Liver (tissue), 9 donors: ENCODE measurements around the gene PRPSAP2. TPM values are rescaled to one million over a fixed set of nuclear protein-coding genes. Genes with fewer than 3 reads are reported as not detected.
A peak's percentile ranks its signal among the peaks of the same experiment; 100 is the strongest.
"Not testable (repeated sequence)": the region's sequence is repeated elsewhere in the genome, so short reads cannot be mapped to it uniquely, and the experiment has no call there.

Source experiments
- DNase-seq: peaks from one replicate; pipeline ENCODE4 v3.0.0-alpha.2; 2017; ENCODE audit warnings: low spot score
- H3K27ac ChIP-seq, 2 donors: one replicate each; pipeline ENCODE4 v1.7.0; 2013; ENCODE audit warnings: inconsistent platforms in 2 of 2, low read length in 2 of 2, control low read depth in 1 of 2, low read depth in 1 of 2, mild to moderate bottlenecking in 1 of 2
- H3K27me3 ChIP-seq, 4 donors: one replicate each; pipeline versions ENCODE4 v1.6.1 to v1.7.0; 2013; ENCODE audit warnings: low read length in 3 of 4, inconsistent platforms in 1 of 4, mild to moderate bottlenecking in 1 of 4, moderate library complexity in 1 of 4; ENCODE audit not compliant: control insufficient read depth in 4 of 4, insufficient read depth in 4 of 4
- H3K36me3 ChIP-seq, 4 donors: one replicate each; pipeline versions ENCODE4 v1.6.1 to v1.7.0; 2013; ENCODE audit warnings: low read length in 3 of 4, mild to moderate bottlenecking in 3 of 4, low read depth in 1 of 4, moderate library complexity in 1 of 4; ENCODE audit not compliant: control insufficient read depth in 4 of 4, insufficient read depth in 3 of 4
- H3K4me1 ChIP-seq, 4 donors: one replicate each; pipeline versions ENCODE4 v1.6.1 to v1.7.0; 2013; ENCODE audit warnings: low read length in 3 of 4, mild to moderate bottlenecking in 3 of 4, moderate library complexity in 1 of 4; ENCODE audit not compliant: control insufficient read depth in 4 of 4, insufficient read depth in 4 of 4
- H3K4me3 ChIP-seq, 3 donors: one replicate each; pipeline versions ENCODE4 v1.6.1 to v1.7.0; 2013; ENCODE audit warnings: low read length in 3 of 3, control low read depth in 1 of 3, low read depth in 1 of 3, mild to moderate bottlenecking in 1 of 3
- H3K9ac ChIP-seq, 2 donors: one replicate each; pipeline ENCODE4 v1.7.0; 2013; ENCODE audit warnings: low read length in 2 of 2, mild to moderate bottlenecking in 2 of 2, moderate library complexity in 2 of 2, control low read depth in 1 of 2, low read depth in 1 of 2
- H3K9me3 ChIP-seq, 4 donors: one replicate each; pipeline versions ENCODE4 v1.6.1 to v1.7.0; 2013; ENCODE audit warnings: low read length in 3 of 4; ENCODE audit not compliant: control insufficient read depth in 4 of 4
- ATF3 ChIP-seq: IDR thresholded peaks from 2 replicates; pipeline ENCODE4 v1.6.1; 2016; ENCODE audit warnings: antibody characterized with exemption
- EGR1 ChIP-seq, 2 donors: IDR thresholded peaks; 2 replicates each; pipeline ENCODE4 v1.6.1; 2016 to 2018; ENCODE audit warnings: antibody characterized with exemption in 2 of 2, low read depth in 2 of 2
- FOXA1 ChIP-seq: IDR thresholded peaks from 2 replicates; pipeline ENCODE4 v1.6.1; 2016; ENCODE audit warnings: antibody characterized with exemption
- FOXA2 ChIP-seq: IDR thresholded peaks from 2 replicates; pipeline ENCODE4 v1.6.1; 2016; ENCODE audit warnings: antibody characterized with exemption
- GABPA ChIP-seq, 2 donors: IDR thresholded peaks in 1 of 2; conservative IDR thresholded peaks in 1 of 2; 2 replicates each; pipeline ENCODE4 v1.6.1; 2016; ENCODE audit warnings: antibody characterized with exemption in 2 of 2, mild to moderate bottlenecking in 1 of 2, moderate library complexity in 1 of 2
- HNF4A ChIP-seq, 2 donors: conservative IDR thresholded peaks; 2 replicates each; pipeline ENCODE4 v1.6.1; 2016; ENCODE audit warnings: antibody characterized with exemption in 2 of 2, mild to moderate bottlenecking in 2 of 2
- HNF4G ChIP-seq: IDR thresholded peaks from 2 replicates; pipeline ENCODE4 v1.6.1; 2016; ENCODE audit warnings: antibody characterized with exemption
- JUND ChIP-seq, 2 donors: IDR thresholded peaks; 2 replicates each; pipeline ENCODE4 v1.6.1; 2016; ENCODE audit warnings: antibody characterized with exemption in 2 of 2
- MAX ChIP-seq: IDR thresholded peaks from 2 replicates; pipeline ENCODE4 v1.6.1; 2016; ENCODE audit warnings: antibody characterized with exemption
- NR2F2 ChIP-seq: IDR thresholded peaks from 2 replicates; pipeline ENCODE4 v1.6.1; 2016; ENCODE audit warnings: antibody characterized with exemption
- RAD21 ChIP-seq, 2 donors: IDR thresholded peaks; 2 replicates each; pipeline ENCODE4 v1.6.1; 2016; ENCODE audit warnings: antibody characterized with exemption in 2 of 2, mild to moderate bottlenecking in 2 of 2
- RXRA ChIP-seq, 2 donors: IDR thresholded peaks; 2 replicates each; pipeline ENCODE4 v1.6.1; 2017 to 2018; ENCODE audit warnings: antibody characterized with exemption in 2 of 2, mild to moderate bottlenecking in 1 of 2
- SP1 ChIP-seq: IDR thresholded peaks from 2 replicates; pipeline ENCODE4 v1.6.1; 2018; ENCODE audit warnings: antibody characterized with exemption, mild to moderate bottlenecking
- TAF1 ChIP-seq: conservative IDR thresholded peaks from 2 replicates; pipeline ENCODE4 v1.6.1; 2016; ENCODE audit warnings: antibody characterized with exemption, mild to moderate bottlenecking
- YY1 ChIP-seq: IDR thresholded peaks from 2 replicates; pipeline ENCODE4 v1.6.1; 2016; ENCODE audit warnings: antibody characterized with exemption, mild to moderate bottlenecking
- ZBTB33 ChIP-seq: IDR thresholded peaks from 2 replicates; pipeline ENCODE4 v1.6.1; 2016; ENCODE audit warnings: antibody characterized with exemption
- WGBS: extraction: QIAGEN DNeasy Blood & Tissue Kit; methylation state at CpG from one replicate; pipeline ENCODE4 v1.1.7; 2013; 5-methylcytosine and 5-hydroxymethylcytosine counted together
- polyA plus RNA-seq, 2 donors: library from polyadenylated mRNA; stranded (reverse) in 1 of 2; unstranded in 1 of 2; fragments of 200-250 nt in 1 of 2; fragments of >200 nt in 1 of 2; fragmentation: Nextera tagmentation in 1 of 2; extraction: Ambion mirVana in 1 of 2; gene quantifications; one replicate each; pipeline versions ENCODE4 v1.2.1 to v1.2.3, GENCODE V29; 2013 to 2015
- total RNA-seq, 2 donors: library from RNA; depleted of rRNA; stranded (reverse); fragments of >200 nt; gene quantifications; one replicate each; pipeline ENCODE4 v1.2.3, GENCODE V29; 2014
- TF ChIP-seq, protein P1 (sequence below): IDR thresholded peaks from 2 replicates; pipeline ENCODE4 v1.6.1; 2016; ENCODE audit warnings: antibody characterized with exemption, mild to moderate bottlenecking
- TF ChIP-seq, protein P2 (sequence below): fragments of 150-350 bp; IDR thresholded peaks from 2 replicates; pipeline ENCODE4 v1.5.1; 2017; ENCODE audit warnings: improper control_type of control experiment, low read depth, low read length; ENCODE audit not compliant: missing input control
- donor health status: healthy.
- donor health status: healthy.
- donor health status: healthy.
- donor health status: healthy.
- donor health status: healthy.

PRPSAP2 gene
- total RNA-seq (10 to 100 TPM; 22.2 to 31.4 TPM), polyA plus RNA-seq (10 to 100 TPM; 10.2 to 11.3 TPM)

- Histone ChIP-seq H3K36me3 (no peaks in the 10 kb centered on the region), H3K4me1 (peaks cover 2 to 21% (median 12%) of the 10 kb centered on the region in 4 donors), H3K9ac (peak within 1 kb of the TSS; percentile 52 to 89), H3K4me3 (peak within 1 kb of the TSS; percentile 71 to 97 (median 90)), H3K9me3 (no peaks in the 10 kb centered on the region), H3K27ac (peak within 1 kb of the TSS; percentile 89 to 91), H3K27me3 (no peaks in the 10 kb centered on the region)
- WGBS: under 1% methylated on average over 58 of the region's 58 CpGs
- peak; percentile 99 for DNase-seq
- TF ChIP-seq, protein P1, sequence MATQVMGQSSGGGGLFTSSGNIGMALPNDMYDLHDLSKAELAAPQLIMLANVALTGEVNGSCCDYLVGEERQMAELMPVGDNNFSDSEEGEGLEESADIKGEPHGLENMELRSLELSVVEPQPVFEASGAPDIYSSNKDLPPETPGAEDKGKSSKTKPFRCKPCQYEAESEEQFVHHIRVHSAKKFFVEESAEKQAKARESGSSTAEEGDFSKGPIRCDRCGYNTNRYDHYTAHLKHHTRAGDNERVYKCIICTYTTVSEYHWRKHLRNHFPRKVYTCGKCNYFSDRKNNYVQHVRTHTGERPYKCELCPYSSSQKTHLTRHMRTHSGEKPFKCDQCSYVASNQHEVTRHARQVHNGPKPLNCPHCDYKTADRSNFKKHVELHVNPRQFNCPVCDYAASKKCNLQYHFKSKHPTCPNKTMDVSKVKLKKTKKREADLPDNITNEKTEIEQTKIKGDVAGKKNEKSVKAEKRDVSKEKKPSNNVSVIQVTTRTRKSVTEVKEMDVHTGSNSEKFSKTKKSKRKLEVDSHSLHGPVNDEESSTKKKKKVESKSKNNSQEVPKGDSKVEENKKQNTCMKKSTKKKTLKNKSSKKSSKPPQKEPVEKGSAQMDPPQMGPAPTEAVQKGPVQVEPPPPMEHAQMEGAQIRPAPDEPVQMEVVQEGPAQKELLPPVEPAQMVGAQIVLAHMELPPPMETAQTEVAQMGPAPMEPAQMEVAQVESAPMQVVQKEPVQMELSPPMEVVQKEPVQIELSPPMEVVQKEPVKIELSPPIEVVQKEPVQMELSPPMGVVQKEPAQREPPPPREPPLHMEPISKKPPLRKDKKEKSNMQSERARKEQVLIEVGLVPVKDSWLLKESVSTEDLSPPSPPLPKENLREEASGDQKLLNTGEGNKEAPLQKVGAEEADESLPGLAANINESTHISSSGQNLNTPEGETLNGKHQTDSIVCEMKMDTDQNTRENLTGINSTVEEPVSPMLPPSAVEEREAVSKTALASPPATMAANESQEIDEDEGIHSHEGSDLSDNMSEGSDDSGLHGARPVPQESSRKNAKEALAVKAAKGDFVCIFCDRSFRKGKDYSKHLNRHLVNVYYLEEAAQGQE: peak; percentile 49
- TF ChIP-seq TAF1 (no peak), ATF3 (no peak), RAD21 (IDR thresholded peaks at IDR 0.05) (peak in 1 of 2 donors; percentile 8), RXRA (IDR thresholded peaks at IDR 0.05) (peak in 1 of 2 donors; percentile 10), EGR1 (IDR thresholded peaks at IDR 0.05; ENCODE audit: low read depth in 2 of 2) (peak in 1 of 2 donors; percentile 42), HNF4A (conservative IDR thresholded peaks at IDR 0.05) (peak; percentile 10 to 35), JUND (IDR thresholded peaks at IDR 0.05) (no peak), ZBTB33 (peak; percentile 19), FOXA1 (no peak), NR2F2 (no peak), MAX (no peak), HNF4G (no peak), FOXA2 (no peak), GABPA (IDR thresholded peaks at IDR 0.05 in 1 of 2, conservative IDR thresholded peaks at IDR 0.05 in 1 of 2) (no peak), YY1 (peak; percentile 93), SP1 (peak; percentile 73)
- TF ChIP-seq, protein P2, sequence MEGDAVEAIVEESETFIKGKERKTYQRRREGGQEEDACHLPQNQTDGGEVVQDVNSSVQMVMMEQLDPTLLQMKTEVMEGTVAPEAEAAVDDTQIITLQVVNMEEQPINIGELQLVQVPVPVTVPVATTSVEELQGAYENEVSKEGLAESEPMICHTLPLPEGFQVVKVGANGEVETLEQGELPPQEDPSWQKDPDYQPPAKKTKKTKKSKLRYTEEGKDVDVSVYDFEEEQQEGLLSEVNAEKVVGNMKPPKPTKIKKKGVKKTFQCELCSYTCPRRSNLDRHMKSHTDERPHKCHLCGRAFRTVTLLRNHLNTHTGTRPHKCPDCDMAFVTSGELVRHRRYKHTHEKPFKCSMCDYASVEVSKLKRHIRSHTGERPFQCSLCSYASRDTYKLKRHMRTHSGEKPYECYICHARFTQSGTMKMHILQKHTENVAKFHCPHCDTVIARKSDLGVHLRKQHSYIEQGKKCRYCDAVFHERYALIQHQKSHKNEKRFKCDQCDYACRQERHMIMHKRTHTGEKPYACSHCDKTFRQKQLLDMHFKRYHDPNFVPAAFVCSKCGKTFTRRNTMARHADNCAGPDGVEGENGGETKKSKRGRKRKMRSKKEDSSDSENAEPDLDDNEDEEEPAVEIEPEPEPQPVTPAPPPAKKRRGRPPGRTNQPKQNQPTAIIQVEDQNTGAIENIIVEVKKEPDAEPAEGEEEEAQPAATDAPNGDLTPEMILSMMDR: no peak
Observed at GRCh38 chr17:18857864-18858566, at the start of gene PRPSAP2. Gene PRPSAP2 (plus strand): TSS chr17:18858131. CDS start chr17:18865834, 7,703 bp downstream.

DNA sequence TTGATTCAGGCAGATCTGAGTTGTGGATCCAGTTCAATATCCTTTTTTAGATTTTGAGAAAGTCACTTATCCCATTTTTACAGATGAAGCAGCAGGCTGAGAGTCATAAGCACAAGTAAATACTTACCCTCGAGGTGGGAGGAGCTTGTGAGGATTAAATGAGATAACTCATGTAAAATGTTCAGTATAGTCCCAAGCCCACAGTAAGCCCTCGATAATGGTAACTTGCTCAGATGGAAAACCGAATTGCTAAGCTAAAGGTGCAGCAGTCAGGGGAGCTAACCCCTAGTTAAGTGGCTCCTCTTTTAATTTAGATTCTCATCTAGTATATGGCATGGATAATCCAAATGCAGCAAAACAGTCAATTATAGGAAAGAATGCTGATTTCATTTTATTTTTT lies 42.0 kb upstream of the PRPSAP2 start:
- not testable (repeated sequence) for H3K9me3 ChIP-seq, H3K4me1 ChIP-seq, H3K27me3 ChIP-seq, H3K36me3 ChIP-seq, H3K4me3 ChIP-seq, DNase-seq, H3K9ac ChIP-seq, H3K27ac ChIP-seq
- WGBS: 48% methylated on average over 3 of the region's 3 CpGs
